HG02678 (cell line): ENCODE measurements around the gene AUTS2.

Experiments
- ATAC-seq: cut with Tn5 transposase; IDR thresholded peaks from one replicate; pipeline ENCODE4 v1.9.1; 2021; ENCODE audit warnings: mild to moderate bottlenecking, moderate library complexity; ENCODE audit not compliant: unreplicated experiment

Gene AUTS2

DNA sequence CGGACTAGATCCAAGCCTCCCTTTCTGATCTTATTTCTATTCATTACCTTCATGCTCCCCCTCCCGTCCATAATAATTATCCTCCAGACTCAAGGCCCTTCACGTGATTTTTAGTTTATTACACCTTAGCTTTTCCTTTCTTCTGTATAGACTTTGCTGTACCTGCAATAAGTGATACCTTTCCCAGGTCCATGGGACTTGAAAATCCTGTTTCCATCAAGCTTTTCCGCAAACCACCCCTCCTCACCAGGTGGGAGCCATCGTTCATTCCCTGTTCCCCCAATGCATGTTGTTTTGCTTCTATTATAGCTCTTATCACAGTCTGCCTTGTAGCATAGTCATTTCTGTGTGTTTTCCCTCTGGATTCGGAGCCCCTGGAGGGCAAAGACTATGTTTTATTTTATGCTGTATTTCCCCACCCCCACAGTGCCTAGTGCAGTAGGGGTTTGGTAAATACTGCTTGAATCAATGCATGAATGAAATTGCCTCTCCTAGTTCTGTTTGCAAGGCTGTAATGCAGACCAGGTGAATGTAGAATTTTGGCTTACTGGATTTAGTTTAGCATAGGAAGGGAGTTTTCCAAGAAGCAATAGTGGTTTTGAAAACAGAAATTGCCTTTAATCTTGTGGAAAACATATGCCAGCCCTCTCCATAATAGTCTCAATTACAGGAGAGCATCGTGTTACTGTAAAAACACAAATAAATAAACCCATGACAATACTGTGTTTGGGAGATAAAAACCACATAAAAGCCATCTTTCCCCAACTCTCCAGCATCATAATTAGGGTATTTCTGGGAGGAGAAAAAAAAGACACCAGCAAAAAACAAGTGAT, 213.4 kb downstream of the AUTS2 start:
- ATAC-seq: no peak

DNA sequence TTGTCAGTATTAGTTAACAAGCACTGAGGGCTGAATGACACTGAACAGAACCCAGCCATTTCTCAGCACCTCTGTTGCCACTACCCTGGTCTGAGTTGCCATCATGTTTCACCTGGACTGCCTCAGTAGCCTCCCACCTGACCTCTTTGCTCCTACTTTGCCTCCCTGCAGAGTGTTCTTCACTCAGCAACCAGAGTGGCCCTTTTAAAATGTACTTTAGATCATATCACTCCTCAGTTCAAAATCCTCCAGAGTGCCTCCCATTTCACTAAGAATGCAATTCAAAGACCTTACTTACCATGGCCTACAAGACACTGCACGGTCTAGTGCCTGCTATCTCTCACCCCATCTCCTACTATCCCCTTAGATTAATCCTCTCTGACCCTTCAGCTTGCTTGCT, 214.5 kb downstream of the AUTS2 start:
- ATAC-seq: no peak

DNA sequence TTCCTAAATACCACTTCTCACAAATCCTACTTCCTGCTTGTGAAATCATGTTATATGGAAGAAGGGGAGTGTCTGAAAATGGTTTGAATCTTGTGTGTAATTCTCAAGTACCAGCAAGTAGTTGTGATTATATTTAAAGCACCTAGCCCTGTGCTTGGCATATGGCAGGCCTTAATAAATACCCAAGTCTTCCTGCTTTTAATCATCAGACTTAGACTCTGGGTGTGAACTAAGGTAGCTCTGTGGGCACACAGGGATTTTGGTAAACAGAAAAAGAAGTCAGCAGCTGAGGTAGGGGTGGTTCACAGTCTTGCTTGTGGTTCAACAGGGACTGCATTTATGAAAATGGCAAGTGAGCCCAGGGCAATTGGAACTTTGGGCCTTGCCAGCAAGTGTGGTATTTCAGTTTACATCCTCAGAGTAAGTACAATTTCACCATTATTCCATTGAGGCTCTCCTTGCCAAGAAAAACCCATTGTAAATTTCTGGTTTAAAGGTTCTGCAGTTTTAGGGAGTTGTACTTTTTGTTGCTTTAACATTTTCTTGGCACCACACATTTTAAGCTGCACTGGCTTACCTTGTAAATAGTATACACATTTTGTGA, 215.5 kb downstream of the AUTS2 start:
- no peak for ATAC-seq

DNA sequence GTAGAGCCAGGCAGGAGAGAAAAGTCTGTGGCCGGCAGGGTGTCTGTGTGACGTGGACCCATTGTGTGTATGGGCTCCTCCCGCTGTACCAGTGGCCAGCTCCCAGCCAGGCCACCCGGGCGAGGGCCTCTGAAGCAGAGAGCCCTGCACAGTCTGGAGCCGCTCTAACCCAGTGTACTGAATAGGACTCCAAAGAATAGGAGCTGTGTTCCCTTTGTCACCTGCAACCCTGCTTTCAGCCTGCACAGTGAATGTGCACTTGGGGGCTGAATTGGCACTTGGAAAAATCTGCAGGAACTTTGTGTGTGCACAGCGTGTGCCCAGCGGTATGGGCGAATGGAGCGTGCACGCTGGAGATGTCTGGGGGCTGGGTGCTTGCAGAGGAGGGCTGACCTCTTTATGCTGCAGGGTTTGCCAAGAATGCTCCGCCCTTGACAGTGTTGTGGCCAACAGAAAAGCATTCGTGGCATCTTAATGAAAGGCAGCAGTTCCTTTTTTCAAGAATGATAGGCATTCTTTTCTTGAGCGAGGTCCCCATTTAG, 216.2 kb downstream of the AUTS2 start:
- no peak for ATAC-seq

DNA sequence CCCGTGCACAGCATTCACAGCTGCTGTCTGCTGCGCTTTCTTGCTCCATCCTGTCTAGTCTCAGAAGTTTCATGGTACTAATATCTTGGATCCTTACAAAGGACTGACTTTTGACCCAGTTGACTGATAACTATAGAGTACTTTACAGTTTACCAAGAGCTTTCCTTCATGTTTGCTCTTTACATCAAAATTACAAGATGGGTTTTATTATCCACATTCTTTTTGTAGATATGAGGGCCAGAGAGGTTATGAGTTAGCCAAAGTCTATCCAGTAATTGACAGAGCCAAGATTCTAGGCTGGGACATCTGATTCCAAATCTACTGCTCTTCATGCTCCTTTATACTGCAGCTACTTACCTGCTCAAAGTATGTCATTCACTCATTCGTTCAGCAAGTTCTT, 218.2 kb downstream of the AUTS2 start:
- ATAC-seq: no peak

DNA sequence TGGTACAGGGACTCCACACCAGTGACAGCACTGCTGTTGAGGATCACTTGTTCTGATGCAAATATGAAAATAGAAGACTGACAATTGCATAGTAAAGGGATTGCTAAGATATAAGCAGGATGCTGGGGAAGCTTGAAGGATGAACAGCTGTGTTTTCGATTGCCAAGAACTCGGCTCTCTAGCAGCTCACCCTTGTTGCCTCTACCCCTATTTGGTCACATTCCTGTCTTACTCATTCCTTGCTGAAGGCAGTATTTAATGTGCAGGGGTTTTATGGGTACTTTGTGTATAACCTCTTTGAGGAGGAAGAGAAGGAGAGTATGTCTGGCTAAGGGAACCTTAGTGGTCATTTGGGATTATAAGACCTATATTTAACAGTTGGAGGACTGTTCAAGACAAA, 218.8 kb downstream of the AUTS2 start:
- no peak for ATAC-seq

DNA sequence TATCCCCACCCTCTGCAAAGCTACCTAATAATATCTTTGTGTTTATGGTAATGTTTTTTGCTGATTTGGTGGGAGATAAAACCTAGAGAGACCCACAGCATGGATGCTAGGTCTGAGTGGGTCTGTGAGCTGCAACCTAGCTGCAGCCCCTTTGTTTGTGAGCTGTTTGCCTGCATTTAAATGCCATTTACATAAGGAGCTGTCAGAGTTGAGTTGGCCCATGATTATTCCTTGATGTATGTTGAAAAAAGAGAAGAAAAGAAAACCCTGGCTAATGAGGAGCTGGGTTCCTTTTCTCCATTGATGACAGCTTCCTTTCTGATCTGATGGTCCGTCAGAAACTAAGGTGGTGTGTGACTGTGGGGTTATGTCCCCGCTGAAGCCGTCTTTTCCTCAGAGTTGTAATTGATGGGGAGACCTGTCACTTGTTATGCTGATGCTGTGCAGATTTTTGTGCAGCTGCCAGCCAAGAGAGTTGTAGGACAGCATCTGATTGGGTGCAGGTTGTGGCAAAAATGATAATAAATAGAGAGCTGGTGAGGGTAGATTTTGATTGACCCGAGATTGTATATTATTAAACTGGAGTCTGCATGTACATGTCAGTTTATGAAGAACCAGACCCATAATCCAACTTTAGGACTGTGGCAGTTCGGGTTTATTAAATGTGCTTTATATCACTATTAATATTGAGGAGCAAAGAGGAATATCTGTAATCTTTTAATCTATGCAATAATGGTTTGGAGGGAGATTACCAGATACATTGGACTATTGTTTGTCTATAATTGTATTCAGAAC, 219.8 kb downstream of the AUTS2 start:
- ATAC-seq: no peak

DNA sequence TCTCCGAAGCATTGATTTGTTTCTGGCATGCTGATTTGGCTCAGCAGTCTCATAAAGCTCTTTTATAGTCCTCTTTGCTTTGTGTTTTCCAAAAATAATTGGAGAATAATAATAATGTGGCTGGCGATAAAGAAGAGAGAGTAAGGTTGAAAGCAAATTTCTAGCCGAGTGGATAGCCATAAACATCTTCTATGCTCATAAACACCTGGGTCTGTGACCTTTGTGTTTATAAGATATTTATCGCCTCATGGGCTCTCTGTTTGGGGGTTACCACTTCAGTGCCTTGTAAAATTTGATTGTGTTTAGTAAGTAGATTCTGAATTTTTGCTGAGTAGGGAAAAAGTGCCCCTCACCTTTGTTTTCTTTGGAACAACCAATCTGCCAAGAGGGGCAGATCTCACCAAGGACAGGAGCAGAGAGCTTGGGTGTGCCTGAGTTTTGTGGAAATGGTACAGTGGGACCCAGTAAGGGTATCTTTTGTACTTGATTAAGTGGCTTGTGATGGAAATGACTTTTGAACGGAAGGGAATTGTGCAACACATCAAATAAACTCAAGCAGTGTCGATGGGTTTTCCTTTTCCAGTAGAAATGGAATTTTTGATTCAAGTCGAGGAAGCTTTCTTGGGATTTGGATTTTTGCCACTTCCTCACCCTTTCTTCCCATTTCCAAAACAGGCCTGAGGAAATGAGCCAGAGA, 220.5 kb downstream of the AUTS2 start:
- no peak for ATAC-seq

DNA sequence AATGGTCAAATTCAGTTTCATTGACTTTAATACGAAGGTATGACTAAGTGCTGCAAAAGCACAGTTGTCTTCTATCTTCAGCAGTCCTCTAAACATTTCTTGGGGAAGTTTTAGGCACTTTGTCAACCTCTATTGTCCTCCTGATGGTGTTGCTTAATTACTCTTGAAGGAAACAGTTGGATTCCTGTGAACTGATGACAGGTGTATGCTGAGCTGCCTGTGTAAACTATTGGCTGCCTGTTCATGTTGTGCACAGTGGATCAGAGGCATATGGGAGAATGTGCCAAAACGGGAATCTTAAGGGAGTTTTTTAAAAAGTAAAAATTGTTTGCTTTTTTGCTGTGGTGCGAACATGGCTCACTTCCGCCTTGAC, 221.0 kb downstream of the AUTS2 start:
- ATAC-seq: no peak

DNA sequence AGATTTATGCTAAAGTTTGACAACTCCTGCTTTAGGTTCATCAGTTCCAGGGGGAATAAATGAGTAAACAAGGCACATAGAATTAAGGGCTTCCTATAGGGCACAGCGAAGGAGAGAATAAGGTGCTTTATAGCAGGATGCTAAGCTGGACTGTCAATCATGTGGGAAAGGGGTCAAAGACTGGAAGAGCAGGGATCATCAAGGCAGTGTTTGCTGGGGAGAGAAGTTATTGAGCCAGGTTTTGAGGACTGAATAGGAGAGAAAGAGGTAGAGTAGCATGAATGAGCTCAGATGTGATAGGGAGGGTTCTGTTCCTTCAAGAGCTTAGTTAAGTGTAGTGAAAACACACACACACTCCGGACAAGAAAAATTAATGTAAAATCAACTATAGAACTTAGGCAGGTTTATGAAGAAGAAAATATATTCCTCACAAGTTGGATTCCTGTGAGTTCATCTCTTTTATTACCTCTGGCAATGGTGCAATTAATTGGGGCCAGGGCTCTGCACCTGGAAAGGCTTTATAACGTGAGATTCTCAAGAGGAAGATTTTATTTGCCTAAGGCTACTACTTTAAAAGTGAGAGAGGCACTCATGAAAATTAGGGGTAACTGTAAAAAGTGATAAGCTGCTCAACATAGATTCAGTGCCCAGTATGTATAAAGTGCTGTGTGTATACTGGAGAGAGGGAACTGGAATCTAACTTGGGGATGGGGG, 222.4 kb downstream of the AUTS2 start:
- ATAC-seq: no peak

DNA sequence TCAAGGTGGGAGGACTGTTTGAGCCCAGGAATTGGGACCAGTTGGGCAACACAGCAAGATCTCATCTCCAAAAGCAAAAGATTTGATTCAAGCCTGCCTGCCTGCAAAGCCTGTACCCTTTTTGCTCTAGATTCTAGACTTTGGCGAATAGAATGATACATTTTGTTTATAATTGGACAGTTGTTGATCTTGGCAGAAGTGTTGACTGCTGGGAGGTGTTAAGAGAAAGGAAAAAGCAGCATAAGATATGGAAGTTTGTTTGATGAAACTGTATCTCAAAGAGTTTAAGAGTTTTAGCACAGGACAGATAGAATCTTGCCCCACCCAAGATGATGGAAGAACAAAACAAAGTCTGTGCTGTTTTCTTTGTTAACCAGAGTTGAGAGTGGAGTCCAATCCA, 224.1 kb downstream of the AUTS2 start:
- no peak for ATAC-seq

DNA sequence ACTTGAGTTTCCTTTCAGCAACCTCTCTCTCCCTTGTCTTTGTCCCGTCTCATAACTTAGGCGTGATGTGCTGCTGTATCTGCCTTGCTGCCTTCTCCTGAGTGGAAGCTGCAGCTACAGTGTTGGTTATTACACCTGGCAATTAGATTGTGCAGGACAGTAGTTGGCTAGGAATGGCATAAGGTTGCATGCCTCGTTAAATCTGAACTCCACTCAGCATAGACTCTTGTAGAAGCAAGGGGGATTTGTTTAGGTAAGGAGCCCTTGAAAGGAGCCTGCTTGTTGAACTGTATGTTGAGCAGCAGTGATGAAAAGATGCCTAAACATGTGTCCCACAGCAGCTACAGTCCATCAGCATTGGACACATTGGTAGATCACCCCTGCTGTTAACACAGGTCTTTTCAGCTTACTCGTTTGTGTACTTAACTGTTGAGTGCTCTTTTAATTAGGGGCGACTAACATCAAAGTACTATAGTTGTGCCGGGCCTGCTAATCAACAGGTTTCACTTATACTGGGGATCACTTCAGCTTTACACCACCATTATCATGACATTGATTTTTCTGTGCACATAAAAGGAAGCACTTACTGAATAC, 225.0 kb downstream of the AUTS2 start:
- no peak for ATAC-seq

DNA sequence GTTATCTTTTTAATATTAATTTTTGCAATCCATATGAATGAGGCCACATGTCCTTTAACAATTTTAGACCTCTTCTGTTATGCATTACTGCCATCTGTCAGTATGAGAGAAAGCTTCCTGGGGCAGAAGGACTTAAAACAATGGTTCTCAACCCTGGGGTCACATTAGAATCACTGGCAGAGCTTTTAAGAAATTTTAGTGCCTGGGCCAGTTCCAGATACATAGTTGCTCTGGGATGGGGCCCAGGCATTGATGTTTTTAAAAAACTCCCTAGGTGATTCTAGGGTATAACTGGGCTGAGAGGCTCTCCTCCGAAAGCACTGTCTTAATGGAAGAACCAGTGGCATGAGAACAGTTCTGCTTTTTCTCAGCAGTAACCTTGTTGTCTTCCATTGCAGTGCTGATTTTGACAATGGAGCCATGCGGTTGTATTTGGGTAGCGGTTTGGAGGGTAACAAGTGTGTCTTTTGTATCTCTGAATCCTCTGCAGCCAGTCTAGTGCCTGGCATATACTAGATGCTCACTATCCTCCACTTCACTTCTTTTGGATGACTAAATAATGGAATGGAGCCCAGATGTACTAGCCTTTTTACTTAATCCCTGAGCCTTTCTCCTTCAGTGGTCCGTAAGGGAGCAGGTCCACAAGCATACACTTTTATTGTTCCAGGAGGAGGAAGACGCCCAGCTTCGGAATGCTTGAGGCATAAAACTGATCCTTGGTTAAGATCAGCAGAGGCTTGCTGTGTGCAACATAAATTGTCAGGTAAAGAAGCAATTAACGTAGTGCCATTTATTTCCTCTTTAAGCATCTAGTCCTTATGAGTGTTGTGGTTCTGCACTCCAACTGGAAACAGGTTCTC, 227.1 kb downstream of the AUTS2 start:
- no peak for ATAC-seq

DNA sequence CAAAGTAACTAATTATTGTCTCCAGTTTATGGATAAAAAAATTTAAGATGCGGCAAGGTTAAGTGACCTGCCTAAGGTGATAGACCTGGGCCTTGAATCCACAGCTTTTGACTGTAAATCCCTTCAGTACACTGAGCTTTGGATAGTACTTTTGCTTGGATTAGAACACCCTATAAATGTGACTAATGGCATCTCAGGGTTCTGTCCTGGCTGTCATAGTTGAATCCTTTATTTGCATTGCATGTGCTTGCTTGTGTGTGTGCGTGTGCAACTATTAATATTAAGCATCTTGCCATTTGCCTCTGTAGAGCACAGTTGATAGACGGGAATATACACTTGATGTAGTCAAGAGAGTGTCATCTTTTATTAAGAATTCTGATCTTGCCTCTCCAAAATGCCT, 228.0 kb downstream of the AUTS2 start:
- ATAC-seq: no peak

DNA sequence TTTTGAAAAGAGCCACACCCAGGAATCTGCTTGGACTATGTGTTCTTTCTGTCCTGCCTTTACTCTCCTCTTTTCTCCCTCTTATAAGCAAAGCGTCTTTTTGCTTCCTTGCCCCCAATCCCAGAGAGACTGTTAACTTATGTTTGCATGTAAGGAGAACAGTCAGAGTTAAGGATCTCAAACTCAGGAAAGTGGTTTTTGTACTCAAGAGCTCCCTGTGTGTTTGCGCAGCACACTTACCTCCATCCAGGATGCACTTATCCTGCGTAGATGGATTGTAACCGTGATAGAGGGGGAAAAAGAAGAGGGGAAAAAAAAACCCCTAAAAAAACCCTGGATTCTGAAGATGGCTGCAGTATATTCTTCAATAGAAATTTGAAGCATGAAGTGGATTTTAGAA, 228.9 kb downstream of the AUTS2 start:
- ATAC-seq: no peak

DNA sequence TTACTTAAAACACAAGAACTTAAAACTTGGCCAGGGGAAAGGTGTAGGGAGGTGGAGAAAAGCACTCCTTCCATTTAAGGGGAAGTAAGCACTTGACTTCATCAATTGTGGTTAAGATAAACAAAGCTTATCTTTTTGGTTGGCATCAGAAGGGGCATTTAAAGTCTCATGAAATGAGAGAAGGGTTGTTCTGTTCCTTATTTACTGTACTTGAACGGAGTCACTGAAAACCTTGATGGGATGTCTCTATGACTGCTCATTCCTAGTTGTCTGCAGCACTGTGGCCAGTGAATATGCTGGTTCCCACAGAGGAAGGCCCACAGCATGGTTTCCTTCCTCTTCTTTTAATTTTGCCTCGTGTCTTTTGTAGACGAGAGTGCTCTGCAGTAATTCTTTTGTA, 229.3 kb downstream of the AUTS2 start:
- no peak for ATAC-seq

DNA sequence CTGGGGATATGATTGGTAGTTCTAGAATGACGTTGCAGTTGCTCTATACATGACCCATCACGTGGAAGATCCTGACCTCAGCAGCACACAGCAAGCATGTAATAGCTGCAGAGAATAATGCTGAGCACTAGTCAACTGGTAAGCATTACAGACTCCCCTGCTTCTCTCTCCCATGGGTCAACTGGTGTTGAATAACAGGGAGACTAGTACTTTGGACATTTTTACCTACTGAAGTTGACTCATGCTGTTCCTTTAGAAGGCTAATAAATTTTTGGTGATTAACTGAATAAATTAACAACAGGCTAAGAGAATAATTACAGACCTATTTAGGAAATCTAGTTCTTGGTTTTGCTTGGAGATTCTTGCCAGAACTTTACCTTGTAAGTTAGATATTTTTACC, 234.1 kb downstream of the AUTS2 start:
- ATAC-seq: no peak

DNA sequence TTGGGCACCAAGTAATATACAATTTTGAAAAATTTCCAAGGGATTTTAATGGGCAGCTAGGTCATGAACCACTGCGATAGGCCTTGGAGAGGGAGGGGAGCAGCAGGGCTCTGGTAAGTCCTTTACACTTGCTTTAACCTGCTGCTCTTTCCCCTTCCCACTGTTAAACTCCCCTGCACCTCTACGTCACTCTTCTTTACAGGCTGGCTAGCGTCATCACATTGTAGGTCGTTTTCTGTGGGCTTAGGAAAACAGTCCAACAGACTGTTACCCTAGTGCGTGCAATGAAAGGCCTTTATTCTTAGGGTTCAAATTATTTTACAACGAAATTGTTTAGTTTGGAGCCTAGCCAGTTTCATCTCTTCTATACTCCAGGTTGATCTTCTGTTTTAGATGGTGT, 235.7 kb downstream of the AUTS2 start:
- ATAC-seq: no peak

DNA sequence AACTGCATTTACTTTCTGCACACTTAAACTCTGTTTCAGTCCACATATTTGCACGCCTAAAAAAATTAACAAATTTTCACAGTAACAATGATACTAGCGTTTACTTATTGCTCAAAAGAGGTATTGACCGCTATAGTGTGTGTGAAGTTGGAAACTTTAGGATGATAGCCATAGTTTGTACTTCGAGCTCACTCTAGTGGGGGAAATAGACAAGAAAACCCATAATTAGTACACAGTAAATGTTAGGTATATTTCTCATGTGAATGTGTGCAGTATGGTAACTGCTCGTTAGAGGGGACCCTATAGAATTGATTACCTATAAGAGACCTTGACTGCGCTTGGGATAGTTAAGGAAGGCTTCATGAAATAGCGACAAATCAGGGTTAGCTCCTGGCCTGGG, 238.4 kb downstream of the AUTS2 start:
- ATAC-seq: no peak
